ENCODE measurements around the gene CDK17. TPM values are rescaled to one million over a fixed set of nuclear protein-coding genes. Genes with fewer than 3 reads are reported as not detected.
A peak's percentile ranks its signal among the peaks of the same experiment; 100 is the strongest.
"Not testable (repeated sequence)": the region's sequence is repeated elsewhere in the genome, so short reads cannot be mapped to it uniquely, and the experiment has no call there.

CDK17 gene
- total RNA-seq, 4 donors from 2014 or later, result 93.5 to 105 (median 102) TPM

DNA sequence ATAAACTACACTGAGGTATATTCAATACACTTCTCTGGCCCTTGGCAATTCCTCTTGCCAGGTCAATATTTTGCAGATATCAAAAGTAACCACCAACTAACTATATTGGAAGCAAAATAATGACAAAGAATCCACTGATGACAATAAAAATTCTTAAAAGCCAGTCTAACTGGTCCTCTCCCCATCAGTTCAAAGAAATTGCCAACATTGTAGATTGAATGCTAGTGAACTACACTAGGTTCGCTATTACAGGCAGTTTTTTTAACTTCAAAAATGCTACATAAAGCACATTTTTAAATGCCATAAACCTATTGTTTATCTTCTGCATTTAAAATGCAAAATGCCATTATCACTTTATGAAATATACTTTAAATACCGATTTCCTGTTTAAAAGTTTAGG is 4.0 kb downstream of the CDK17 start:
- TF ChIP-seq, protein P1, sequence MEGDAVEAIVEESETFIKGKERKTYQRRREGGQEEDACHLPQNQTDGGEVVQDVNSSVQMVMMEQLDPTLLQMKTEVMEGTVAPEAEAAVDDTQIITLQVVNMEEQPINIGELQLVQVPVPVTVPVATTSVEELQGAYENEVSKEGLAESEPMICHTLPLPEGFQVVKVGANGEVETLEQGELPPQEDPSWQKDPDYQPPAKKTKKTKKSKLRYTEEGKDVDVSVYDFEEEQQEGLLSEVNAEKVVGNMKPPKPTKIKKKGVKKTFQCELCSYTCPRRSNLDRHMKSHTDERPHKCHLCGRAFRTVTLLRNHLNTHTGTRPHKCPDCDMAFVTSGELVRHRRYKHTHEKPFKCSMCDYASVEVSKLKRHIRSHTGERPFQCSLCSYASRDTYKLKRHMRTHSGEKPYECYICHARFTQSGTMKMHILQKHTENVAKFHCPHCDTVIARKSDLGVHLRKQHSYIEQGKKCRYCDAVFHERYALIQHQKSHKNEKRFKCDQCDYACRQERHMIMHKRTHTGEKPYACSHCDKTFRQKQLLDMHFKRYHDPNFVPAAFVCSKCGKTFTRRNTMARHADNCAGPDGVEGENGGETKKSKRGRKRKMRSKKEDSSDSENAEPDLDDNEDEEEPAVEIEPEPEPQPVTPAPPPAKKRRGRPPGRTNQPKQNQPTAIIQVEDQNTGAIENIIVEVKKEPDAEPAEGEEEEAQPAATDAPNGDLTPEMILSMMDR (IDR thresholded peaks at IDR 0.05), result no peak
- TF ChIP-seq POLR2A (IDR thresholded peaks at IDR 0.05), result no peak
- no peak overlapping the region for H3K4me3 ChIP-seq
- peaks cover 0 to 9% of the 10 kb centered on the region in 2 donors for H3K4me1 ChIP-seq
- H3K27ac ChIP-seq, result peak overlapping the region; percentile 98 to 99
- no peaks in the 10 kb centered on the region for H3K9me3 ChIP-seq
- intact Hi-C loops (cut with DNase I; ENCODE audit: low total_unique reads), result loop anchor here (10.0 kb wide), 1 partner anchor 161 kb away; no protein-coding TSS in a partner anchor
- no peaks in the 10 kb centered on the region for H3K27me3 ChIP-seq
- no peaks in the 10 kb centered on the region for H3K36me3 ChIP-seq
- DNase-seq, result no peak

DNA sequence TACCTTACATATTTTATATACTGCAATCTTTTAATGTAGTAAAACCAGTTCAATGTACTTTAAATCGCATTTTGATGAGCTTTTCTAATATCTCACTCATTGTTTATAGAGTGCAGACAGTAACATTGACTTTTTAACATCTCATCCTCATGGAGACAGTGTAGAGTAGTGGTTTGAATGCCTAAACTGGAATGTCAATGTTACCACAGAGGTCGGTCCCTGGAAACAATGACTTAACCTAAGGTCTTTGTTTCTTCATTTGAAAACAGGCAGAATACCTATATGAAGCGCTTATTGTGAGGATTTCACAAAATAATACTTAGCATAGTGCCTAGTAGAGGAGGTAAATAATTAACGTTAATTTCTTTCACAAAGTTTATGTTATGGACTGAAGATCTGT is 5.0 kb downstream of the CDK17 start:
- no peaks in the 10 kb centered on the region for H3K9me3 ChIP-seq
- H3K4me1 ChIP-seq, result peaks cover 0 to 9% of the 10 kb centered on the region in 2 donors
- no peaks in the 10 kb centered on the region for H3K36me3 ChIP-seq
- DNase-seq, result no peak
- H3K27ac ChIP-seq, result peak overlapping the region in 1 of 2 donors; percentile 98
- TF ChIP-seq, protein P1 (IDR thresholded peaks at IDR 0.05), result no peak
- no peak for TF ChIP-seq POLR2A (IDR thresholded peaks at IDR 0.05)
- no peak overlapping the region for H3K4me3 ChIP-seq
- no peaks in the 10 kb centered on the region for H3K27me3 ChIP-seq
- intact Hi-C loops (cut with DNase I; ENCODE audit: low total_unique reads), result loop anchor here (10.0 kb wide), 1 partner anchor 160 kb away; no protein-coding TSS in a partner anchor

DNA sequence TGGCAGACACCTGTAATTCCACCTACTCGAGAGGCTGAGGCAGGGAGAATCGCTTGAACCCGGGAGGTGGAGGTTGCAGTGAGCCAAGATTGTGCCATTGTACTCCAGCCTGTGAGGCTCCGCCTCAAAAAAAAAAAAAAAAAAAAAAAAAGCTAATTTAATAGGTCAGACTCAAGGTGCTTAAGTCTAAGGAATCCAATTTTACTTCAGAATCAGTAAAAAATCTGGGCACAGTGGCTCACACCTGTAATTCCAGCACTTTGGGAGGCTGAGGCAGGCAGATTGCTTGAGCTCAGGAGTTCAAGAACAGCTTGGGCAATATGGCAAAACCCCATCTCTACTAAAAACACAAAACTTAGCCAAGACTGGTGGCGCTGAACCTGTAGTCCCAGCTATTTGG is 7.0 kb downstream of the CDK17 start:
- Histone ChIP-seq H3K4me1 (peaks cover 0 to 15% of the 10 kb centered on the region in 2 donors), H3K27ac (peak overlapping the region; percentile 14 to 50)
- H3K9me3 ChIP-seq, H3K27me3 ChIP-seq, H3K4me3 ChIP-seq, DNase-seq, H3K36me3 ChIP-seq: not testable (repeated sequence)
- intact Hi-C loops (cut with DNase I; ENCODE audit: low total_unique reads), result loop anchor here (10.0 kb wide), 1 partner anchor 158 kb away; no protein-coding TSS in a partner anchor

DNA sequence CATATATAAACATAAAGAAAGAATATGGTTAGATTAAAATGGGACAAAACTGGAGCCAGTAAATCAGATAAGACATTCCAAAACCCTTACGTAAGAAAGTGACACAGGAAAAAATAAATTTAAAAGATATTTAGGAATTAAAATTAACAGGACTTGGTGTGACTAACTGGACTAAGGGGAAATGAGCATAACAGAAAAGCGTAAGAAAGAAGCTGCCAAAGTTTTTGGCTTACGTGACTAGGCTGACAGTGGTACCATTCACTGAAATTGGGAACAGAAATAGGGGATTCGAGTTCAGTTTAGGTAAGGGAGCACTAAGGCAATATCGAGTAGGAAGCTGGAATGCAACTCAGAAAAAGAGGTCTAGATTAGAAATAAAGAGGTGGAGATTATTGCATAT is 7.8 kb downstream of the CDK17 start:
- Histone ChIP-seq H3K4me1 (peaks cover 0 to 17% of the 10 kb centered on the region in 2 donors), H3K4me3 (no peak overlapping the region), H3K27ac (peak overlapping the region; percentile 14 to 50), H3K36me3 (no peaks in the 10 kb centered on the region), H3K27me3 (no peaks in the 10 kb centered on the region), H3K9me3 (no peaks in the 10 kb centered on the region)
- TF ChIP-seq, protein P1 (IDR thresholded peaks at IDR 0.05), result no peak
- no peak for TF ChIP-seq POLR2A (IDR thresholded peaks at IDR 0.05)
- no peak for DNase-seq
- intact Hi-C loops (cut with DNase I; ENCODE audit: low total_unique reads), result loop anchor here (10.0 kb wide), 1 partner anchor 158 kb away; no protein-coding TSS in a partner anchor

DNA sequence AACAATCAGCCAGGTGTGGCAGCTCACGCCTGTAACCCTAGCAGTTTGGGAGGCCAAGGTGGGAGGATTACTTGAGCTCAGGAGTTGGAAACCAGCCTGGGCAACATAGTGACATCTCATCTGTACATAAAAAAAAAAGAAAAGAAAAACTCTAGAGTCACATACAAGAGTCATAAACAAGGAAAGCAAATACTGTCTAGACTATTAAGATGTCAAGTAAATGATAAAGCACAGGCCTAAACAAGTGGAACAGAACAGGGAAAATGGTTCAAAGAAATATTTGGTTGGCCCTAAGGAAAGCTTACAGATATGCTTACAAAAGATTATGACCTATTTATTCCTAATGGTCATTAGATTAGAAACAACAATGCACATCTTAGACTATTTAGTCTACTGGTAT is 12.3 kb downstream of the CDK17 start:
- Histone ChIP-seq H3K27me3 (no peaks in the 10 kb centered on the region), H3K4me1 (peaks cover 0 to 22% of the 10 kb centered on the region in 2 donors), H3K9me3 (no peaks in the 10 kb centered on the region), H3K36me3 (no peaks in the 10 kb centered on the region), H3K27ac (peak overlapping the region; percentile 68 to 74), H3K4me3 (no peak overlapping the region)
- no peak for TF ChIP-seq POLR2A (IDR thresholded peaks at IDR 0.05)
- TF ChIP-seq, protein P1 (IDR thresholded peaks at IDR 0.05), result no peak
- intact Hi-C loops (cut with DNase I; ENCODE audit: low total_unique reads), result no loop called here
- DNase-seq, result peak; percentile 24 to 75

DNA sequence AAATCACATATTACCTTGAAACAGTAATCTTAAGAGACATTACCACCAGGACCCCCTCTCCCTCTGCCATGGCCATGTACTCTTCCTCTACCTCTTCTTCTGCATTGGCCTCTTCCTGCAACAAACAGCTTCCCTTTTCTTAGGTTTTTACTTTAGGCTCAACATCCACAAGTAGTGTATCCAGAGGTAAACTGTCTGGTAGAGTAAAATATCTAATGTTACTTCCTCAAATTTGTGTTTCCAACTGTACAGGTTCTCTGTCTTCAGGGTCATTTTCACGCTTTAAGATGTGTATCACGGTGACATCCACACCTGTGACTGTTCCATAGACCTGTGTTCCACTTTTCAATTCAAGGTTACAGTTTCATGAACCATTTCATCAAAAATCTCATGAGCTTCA is 13.4 kb downstream of the CDK17 start:
- TF ChIP-seq, protein P1 (IDR thresholded peaks at IDR 0.05), result no peak
- no peak for TF ChIP-seq POLR2A (IDR thresholded peaks at IDR 0.05)
- Histone ChIP-seq H3K4me3 (no peak overlapping the region), H3K27me3 (no peaks in the 10 kb centered on the region), H3K9me3 (no peaks in the 10 kb centered on the region), H3K36me3 (no peaks in the 10 kb centered on the region), H3K4me1 (peaks cover 0 to 17% of the 10 kb centered on the region in 2 donors), H3K27ac (peak overlapping the region; percentile 68 to 74)
- intact Hi-C loops (cut with DNase I; ENCODE audit: low total_unique reads), result no loop called here
- no peak for DNase-seq

Data from uterus (tissue), 4 donors.